ENCODE data around the gene NUB1.

NUB1 gene

GRCh38 chr7:151424799-151425198 lies 83.2 kb downstream of the NUB1 start:
- no peak for DNase-seq (ENCODE audit: low spot score)

DNA sequence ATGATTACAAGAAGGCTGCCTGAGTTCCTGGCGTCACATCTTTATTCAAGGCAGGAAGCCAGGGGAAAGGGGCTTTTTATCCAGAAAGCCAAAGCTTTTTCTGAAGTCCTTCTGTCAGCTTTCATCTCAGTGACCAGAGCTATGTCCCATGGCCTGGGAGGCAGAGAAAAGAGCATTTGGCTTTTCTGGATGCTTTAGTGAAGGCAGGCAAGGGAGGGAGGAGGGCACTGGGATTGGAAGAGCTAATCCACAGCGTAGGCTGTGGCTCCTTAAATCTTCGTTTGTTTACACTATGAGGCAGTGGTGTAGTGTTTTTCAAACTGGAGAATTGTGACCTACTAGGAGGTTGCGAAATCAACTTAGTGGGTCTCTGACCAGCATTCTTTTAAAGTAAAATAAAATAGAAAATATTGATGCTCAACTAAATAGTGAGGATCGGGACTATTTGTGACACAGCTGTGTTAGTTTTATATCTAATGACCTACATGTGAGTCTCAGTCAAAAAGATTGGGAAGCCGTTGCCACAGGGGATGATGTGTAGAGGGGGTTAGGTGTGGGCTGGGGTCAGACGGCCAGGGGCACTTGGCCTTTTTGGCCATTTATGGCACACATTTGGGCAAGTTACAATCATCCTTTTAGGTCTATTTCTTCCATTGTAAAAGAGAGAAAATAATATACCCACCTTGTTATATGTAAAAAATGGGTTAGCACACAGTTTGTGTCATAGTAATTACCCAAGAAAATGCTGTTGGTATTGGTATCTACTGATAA lies 84.2 kb downstream of the NUB1 start:
- DNase-seq (ENCODE audit: low spot score): no peak

GRCh38 chr7:151426441-151426903 lies 84.9 kb downstream of the NUB1 start:
- no peak for DNase-seq (ENCODE audit: low spot score)

- DNase-seq (ENCODE audit: low spot score): no peak
Observed at GRCh38 chr7:151426904-151427704, 85.5 kb downstream of the NUB1 start.

DNA sequence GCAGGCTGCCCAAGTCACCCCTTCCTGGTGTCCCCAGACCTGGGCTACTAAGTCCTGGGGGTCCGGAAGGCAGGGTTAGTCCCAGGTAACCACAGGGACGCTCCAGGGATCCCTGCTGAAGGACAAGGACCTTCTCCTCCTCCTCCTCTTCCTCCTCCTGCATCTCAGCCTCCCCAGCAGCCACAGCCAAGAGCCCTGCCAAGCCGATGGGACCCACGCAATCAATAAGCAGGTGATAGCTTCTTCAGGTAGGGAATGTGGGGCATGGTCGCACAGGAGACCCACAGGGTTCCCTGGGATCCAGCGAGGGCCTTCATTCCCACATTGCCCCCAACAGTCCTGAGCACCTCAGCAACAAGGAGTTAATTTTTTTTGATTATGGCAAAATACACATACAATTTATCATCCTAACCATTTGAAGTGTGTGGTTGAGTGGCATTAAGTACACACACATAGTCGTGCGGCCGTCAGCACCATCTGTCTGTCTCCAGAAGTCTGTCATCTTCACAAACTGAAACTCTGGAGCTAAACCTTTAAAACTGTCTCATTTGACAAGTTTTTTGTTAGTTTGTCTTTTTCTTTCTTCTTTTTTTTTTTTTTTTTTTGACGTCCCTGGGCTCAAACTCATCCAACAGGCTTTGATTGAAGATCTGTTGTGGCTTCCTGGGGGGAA lies 86.2 kb downstream of the NUB1 start:
- DNase-seq (ENCODE audit: low spot score): no peak

All from D341Med (cell line).